ENCODE results near the gene EP300. TPM values are rescaled to one million over a fixed set of nuclear protein-coding genes. Genes with fewer than 3 reads are reported as not detected.

EP300 gene
- total RNA-seq, 2 donors from 2014 or later, result 58.9 to 65.8 TPM

DNA sequence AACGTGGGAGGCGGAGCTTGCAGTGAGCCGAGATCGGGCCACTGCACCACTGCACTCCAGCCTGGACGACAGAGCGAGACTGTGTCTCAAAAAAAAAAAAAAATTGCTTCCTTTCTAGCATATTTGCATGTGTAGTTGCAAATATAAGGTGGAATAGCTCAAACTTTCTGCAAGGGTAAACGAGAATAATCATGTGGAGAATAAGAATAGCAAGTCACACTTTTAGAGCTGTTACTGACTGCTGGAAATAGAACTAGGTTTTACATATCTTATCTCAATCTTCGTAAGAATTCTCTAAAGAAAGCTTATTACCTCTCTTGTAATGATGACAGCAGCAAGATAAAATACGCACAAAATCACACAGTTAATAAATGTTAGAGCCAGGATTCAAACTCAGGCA is 114.3 kb downstream of the EP300 start:
- Mint-ChIP-seq H3K4me3 (peak overlapping the region; percentile 70 to 74), H3K27ac (no peak overlapping the region), H3K9me3 (no peaks in the 10 kb centered on the region), H3K36me3 (ENCODE audit: insufficient read depth in 2 of 2) (peaks cover 2 to 8% of the 10 kb centered on the region in 2 donors), H3K4me1 (ENCODE audit: low read depth) (peaks cover 41% of the 10 kb centered on the region), H3K27me3 (ENCODE audit: low read depth) (no peaks in the 10 kb centered on the region)
- DNase-seq (no peak), ATAC-seq (replicated peaks in 1 of 2) (no peak)

DNA sequence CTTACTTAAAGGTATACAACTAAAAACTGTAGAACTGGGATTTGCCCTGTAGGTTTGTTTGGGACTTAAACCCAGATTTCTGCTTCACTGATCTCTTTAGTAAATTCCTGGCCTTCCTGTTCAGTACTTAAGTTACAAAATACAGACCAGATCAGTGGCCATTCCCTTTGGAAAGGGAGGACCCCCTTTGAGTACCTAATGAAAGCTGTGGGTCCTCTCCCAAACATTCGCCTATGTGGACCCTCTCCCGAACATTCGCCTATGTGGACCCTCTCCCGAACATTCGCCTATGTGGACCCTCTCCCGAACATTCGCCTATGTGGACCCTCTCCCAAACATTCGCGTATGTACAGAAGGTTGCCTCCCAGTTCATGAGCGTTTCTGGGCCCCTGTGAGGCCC is 123.0 kb downstream of the EP300 start:
- DNase-seq, result no peak
- no peak overlapping the region for H3K27ac Mint-ChIP-seq
- no peaks in the 10 kb centered on the region for H3K9me3 Mint-ChIP-seq
- H3K4me1 Mint-ChIP-seq (ENCODE audit: low read depth), result peaks cover 27% of the 10 kb centered on the region
- H3K4me3 Mint-ChIP-seq, result peak overlapping the region in 1 of 2 donors; percentile 31
- H3K36me3 Mint-ChIP-seq (ENCODE audit: insufficient read depth in 2 of 2), result peaks cover 5 to 21% of the 10 kb centered on the region in 2 donors
- H3K27me3 Mint-ChIP-seq (ENCODE audit: low read depth), result no peaks in the 10 kb centered on the region
- no peak for ATAC-seq (replicated peaks in 1 of 2)

DNA sequence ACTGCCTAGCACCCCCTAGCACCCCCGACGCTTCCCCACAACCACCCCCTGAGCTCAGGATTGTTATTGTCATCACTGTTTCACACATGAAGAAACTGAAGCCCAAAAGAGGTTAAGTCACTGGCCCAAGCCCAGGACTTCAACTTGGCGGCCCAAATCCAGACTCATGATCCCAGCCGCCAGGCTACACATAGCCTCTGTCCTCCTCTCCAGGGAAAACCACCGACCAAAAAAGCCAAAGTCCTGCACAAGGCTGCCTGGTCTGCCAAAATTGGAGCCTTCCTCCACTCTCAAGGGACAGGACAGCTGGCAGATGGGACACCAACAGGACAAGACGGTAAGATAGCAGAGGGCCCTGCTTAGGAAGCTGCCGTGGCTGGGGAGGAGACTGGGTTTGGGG is 123.5 kb downstream of the EP300 start:
- Mint-ChIP-seq H3K4me3 (peak overlapping the region; percentile 40 to 88), H3K4me1 (ENCODE audit: low read depth) (peaks cover 27% of the 10 kb centered on the region), H3K9me3 (no peaks in the 10 kb centered on the region), H3K36me3 (ENCODE audit: insufficient read depth in 2 of 2) (peaks cover 5 to 23% of the 10 kb centered on the region in 2 donors), H3K27ac (no peak overlapping the region), H3K27me3 (ENCODE audit: low read depth) (no peaks in the 10 kb centered on the region)
- DNase-seq (no peak), ATAC-seq (replicated peaks in 1 of 2) (no peak)

DNA sequence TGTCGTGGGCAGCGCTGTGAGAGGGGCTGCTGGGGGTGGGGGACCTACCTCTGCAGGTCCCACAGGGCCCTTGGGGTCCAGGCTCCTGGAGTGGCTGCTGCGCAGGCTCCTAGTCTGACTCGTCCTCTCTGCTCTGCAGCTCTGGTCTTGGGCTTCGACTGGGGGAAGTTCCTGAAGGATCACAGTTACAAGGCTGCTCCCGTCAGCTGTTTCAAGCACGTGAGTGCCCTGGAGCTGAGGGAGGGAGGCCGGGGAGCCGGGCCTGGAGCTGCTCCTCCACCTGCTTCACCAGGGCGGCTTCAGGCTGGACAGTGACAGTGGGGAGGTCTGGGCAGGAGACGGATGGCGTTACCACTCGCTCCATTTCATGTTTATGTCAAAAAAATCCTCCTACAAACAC is 124.6 kb downstream of the EP300 start:
- Mint-ChIP-seq H3K4me3 (peak overlapping the region; percentile 68 to 88), H3K4me1 (ENCODE audit: low read depth) (peaks cover 27% of the 10 kb centered on the region), H3K36me3 (ENCODE audit: insufficient read depth in 2 of 2) (peaks cover 7 to 29% of the 10 kb centered on the region in 2 donors), H3K27ac (peak overlapping the region; percentile 98), H3K27me3 (ENCODE audit: low read depth) (no peaks in the 10 kb centered on the region), H3K9me3 (no peaks in the 10 kb centered on the region)
- DNase-seq (no peak), ATAC-seq (replicated peaks in 1 of 2) (no peak)

DNA sequence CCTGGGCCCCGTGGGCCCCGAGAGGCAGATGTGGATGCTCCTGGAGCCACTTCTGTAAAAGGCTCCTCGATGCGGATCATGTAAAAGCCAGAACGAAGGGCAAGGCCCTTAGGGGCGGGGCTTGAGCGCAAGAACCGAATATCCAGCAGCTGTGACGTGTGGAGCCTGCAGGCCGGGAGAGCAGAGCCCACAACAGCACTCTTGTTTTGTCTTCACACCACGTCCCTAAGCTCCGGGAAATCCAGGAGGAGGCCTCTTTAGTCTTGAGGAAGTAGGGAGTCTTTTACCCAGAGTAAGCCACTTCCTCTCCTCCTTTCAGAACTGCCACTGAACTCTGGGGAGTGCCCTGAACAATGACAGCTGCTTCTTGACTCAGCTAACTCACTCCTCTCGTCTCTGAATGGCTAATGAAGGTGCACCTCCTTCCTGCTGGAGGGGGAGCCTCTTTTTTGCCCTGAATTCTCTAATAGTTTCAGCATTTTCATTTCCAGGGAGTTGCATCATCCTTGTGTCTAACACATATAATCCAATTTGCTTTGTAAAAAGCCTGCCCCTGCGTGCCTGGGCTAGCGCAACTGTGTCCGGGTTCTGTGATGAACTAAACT is 125.3 kb downstream of the EP300 start:
- peaks cover 27% of the 10 kb centered on the region for H3K4me1 Mint-ChIP-seq (ENCODE audit: low read depth)
- no peaks in the 10 kb centered on the region for H3K9me3 Mint-ChIP-seq
- peak; percentile 99 for ATAC-seq (replicated peaks in 1 of 2)
- H3K27me3 Mint-ChIP-seq (ENCODE audit: low read depth), result no peaks in the 10 kb centered on the region
- H3K27ac Mint-ChIP-seq, result peak overlapping the region; percentile 98
- peaks cover 7 to 27% of the 10 kb centered on the region in 2 donors for H3K36me3 Mint-ChIP-seq (ENCODE audit: insufficient read depth in 2 of 2)
- peak overlapping the region; percentile 68 to 88 for H3K4me3 Mint-ChIP-seq
- peak; percentile 59 to 67 for DNase-seq

DNA sequence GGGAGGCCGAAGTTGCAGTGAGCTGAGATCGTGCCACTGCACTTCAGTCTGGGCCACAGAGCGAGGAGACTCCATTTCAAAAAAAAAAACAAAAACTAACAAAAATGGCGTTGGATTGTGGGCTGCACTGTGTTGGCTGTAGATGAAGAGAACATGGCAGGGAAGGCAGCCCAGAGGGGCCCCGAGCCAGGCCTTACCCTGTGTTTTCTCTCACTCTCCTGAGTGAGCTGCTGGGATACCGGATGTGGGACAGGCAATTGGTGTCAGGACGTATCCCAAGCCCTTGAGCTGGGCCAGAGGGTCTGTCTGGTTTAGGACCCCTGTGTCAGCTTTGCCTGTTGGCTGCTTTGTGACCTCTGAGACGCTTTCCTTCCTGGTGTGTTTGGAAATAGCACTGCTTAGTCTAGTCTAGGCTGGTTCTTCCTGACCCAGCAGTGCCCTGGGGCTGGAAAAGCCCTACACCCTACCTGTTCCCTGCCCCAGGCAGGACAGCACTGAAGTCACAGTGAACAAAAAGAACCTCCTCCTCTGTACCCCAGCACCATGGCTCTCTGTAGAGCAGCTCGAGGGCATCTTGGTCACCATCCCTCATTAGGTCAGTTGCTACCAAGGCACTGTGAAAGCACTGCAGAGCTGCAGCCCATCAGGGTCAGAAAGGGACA is 130.6 kb downstream of the EP300 start:
- no peak overlapping the region for H3K4me3 Mint-ChIP-seq
- DNase-seq (no peak), ATAC-seq (replicated peaks in 1 of 2) (no peak)
- peaks cover 4 to 23% of the 10 kb centered on the region in 2 donors for H3K36me3 Mint-ChIP-seq (ENCODE audit: insufficient read depth in 2 of 2)
- peaks cover 3% of the 10 kb centered on the region for H3K4me1 Mint-ChIP-seq (ENCODE audit: low read depth)
- H3K9me3 Mint-ChIP-seq, result no peaks in the 10 kb centered on the region
- no peaks in the 10 kb centered on the region for H3K27me3 Mint-ChIP-seq (ENCODE audit: low read depth)
- peak overlapping the region; percentile 70 for H3K27ac Mint-ChIP-seq

DNA sequence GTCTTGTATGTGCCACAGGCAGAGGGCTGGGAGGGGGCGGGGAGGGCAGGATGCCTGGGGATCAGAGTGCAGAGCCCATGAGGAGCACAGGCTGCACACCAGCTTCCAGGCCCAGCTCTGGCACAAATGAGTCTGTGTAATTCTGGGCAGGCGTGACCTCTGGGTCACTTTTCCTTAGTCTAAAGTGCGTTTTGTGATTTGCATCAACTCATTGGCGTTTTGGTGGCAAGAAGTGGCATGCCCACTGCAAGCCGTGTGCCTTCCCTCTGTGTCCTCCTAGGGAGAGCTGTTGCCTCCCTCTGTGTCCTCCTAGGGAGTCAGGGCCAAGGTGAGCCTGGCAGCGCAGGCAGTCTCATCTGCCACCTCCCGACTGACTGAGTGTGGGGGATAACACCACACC is 131.1 kb downstream of the EP300 start:
- Mint-ChIP-seq H3K4me3 (no peak overlapping the region), H3K36me3 (ENCODE audit: insufficient read depth in 2 of 2) (peaks cover 4 to 23% of the 10 kb centered on the region in 2 donors), H3K27me3 (ENCODE audit: low read depth) (no peaks in the 10 kb centered on the region), H3K27ac (no peak overlapping the region), H3K9me3 (no peaks in the 10 kb centered on the region), H3K4me1 (ENCODE audit: low read depth) (no peaks in the 10 kb centered on the region)
- DNase-seq (no peak), ATAC-seq (replicated peaks in 1 of 2) (no peak)

DNA sequence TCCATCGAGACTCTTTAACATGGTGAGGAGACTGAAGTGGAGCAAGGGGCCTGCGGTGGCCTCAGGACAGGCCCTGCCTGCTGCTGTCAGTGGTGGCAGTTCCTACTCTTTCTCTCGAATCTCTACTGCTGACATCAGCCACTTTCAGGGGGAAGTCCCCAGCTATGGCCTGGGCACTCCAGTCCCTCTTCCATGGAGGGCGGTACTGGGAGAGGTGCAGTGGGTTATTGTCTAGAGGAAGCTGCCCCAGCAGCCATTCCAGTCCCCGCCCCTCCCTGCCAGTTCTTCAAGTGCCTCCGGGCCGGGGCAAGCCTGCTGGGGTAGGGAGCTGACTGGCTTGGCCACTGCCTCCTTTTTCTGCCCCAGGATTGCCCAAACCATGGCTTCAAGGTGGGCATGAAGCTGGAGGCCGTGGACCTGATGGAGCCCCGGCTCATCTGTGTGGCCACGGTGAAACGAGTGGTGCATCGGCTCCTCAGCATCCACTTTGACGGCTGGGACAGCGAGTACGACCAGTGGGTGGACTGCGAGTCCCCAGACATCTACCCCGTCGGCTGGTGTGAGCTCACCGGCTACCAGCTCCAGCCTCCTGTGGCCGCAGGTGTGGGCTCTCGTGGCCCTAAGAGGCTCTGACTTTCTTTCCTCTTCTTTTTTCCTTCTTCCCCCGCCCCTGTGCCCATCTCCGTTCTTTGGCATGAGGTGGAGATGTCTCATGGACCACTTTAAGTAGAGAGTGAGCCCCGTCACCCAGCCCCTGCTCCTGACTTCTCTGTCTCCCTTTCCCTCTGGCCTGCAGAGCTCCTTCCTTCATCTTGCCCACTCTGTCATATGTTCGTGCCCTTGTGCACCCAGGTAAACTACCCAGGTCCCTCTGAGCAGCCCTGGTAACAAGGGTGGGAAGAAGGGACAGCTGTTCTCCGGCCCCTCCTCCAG is 134.6 kb downstream of the EP300 start:
- Mint-ChIP-seq H3K36me3 (ENCODE audit: insufficient read depth in 2 of 2) (peaks cover 0 to 11% of the 10 kb centered on the region in 2 donors), H3K27me3 (ENCODE audit: low read depth) (no peaks in the 10 kb centered on the region), H3K9me3 (no peaks in the 10 kb centered on the region), H3K4me1 (ENCODE audit: low read depth) (no peaks in the 10 kb centered on the region), H3K27ac (no peak overlapping the region), H3K4me3 (no peak overlapping the region)
- DNase-seq (no peak), ATAC-seq (replicated peaks in 1 of 2) (no peak)

DNA sequence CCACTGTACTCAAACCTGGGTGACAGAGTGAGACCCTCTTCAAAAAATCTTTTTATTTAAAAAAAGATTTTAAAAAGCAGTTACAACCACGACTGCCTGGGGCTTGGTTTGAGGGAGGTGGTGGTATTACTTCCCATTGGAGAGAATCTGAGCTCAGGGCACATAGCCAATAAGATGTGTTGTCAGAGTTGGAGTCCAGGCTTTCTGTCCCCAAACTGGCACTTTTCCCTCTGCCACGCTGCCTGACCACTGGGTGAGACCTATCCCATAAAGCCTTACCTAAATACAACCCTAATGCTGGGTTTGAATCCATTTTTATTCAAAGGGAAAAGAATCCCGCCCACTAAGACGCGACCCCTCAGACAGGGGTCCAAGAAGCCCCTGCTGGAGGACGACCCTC is 136.8 kb downstream of the EP300 start:
- no peaks in the 10 kb centered on the region for H3K9me3 Mint-ChIP-seq
- H3K4me1 Mint-ChIP-seq (ENCODE audit: low read depth), result no peaks in the 10 kb centered on the region
- H3K27ac Mint-ChIP-seq, result no peak overlapping the region
- no peak for ATAC-seq (replicated peaks in 1 of 2)
- H3K36me3 Mint-ChIP-seq (ENCODE audit: insufficient read depth in 2 of 2), result peaks cover 0 to 9% of the 10 kb centered on the region in 2 donors
- H3K4me3 Mint-ChIP-seq, result no peak overlapping the region
- no peaks in the 10 kb centered on the region for H3K27me3 Mint-ChIP-seq (ENCODE audit: low read depth)
- no peak for DNase-seq

Other genes starting within 250 kb of the EP300 start
- gene ST13, start 236.0 kb upstream of the EP300 start, total RNA-seq, result 100 to 1,000 TPM; 194 to 217 TPM
- gene XPNPEP3, start 235.4 kb upstream of the EP300 start, total RNA-seq, result 10 to 100 TPM; 19.5 to 22.5 TPM
- gene DNAJB7, start 230.5 kb upstream of the EP300 start, total RNA-seq, result not detected
- 10 to 100 TPM; 48.2 to 50.6 TPM for gene RBX1, start 141.2 kb upstream of the EP300 start, total RNA-seq
- gene L3MBTL2, start 112.7 kb downstream of the EP300 start, total RNA-seq, result 10 to 100 TPM; 21.9 to 25.6 TPM
- gene CHADL, start 148.3 kb downstream of the EP300 start, total RNA-seq, result 1 to 10 TPM in 1 of 2 donors, under 1 TPM in 1; 0.55 to 1.4 TPM
- 100 to 1,000 TPM; 162 to 217 TPM for gene RANGAP1, start 193.6 kb downstream of the EP300 start, total RNA-seq
- 10 to 100 TPM; 46.1 to 52.4 TPM for gene ZC3H7B, start 208.9 kb downstream of the EP300 start, total RNA-seq

All from activated T-cell treated with anti-CD3 and anti-CD28 coated beads, Interleukin-2, amount 50 U/mL, for 72 hours (primary cell).